Measurements from ENCODE around the gene RBL1. TPM values are rescaled to one million over a fixed set of nuclear protein-coding genes. Genes with fewer than 3 reads are reported as not detected.
"Not testable (repeated sequence)": the region's sequence is repeated elsewhere in the genome, so short reads cannot be mapped to it uniquely, and the experiment has no call there.

Gene RBL1
- total RNA-seq, 1 donor from 2014 or later = 9.0 TPM

DNA sequence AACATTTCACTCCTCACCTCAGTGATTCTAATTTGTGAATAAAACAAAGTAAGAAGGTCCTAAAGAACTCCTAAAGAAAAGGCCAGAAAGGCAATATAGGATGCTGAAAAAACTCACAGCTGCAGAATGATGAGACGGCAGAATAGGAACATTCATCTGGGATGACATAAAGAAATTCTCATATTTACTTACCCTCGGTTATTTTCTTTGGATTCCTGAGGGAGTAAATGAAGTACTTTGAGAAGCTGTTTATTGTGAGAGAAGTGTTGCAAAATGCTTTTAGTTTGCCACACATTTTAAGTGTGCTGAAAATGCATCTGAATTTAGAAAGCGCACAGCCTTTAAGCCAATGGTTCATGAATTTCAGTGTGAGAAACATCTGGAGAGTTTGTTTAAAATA, 35.7 kb upstream of the RBL1 start:
- no peaks in the 10 kb centered on the region for H3K36me3 Mint-ChIP-seq
- no peaks in the 10 kb centered on the region for H3K9me3 Mint-ChIP-seq
- no peak for DNase-seq (ENCODE audit: low spot score in 2 of 2, unreplicated experiment in 2 of 2)
- H3K4me3 Mint-ChIP-seq = no peak overlapping the region
- no peak overlapping the region for H3K27ac Mint-ChIP-seq
- TF ChIP-seq, protein P1, sequence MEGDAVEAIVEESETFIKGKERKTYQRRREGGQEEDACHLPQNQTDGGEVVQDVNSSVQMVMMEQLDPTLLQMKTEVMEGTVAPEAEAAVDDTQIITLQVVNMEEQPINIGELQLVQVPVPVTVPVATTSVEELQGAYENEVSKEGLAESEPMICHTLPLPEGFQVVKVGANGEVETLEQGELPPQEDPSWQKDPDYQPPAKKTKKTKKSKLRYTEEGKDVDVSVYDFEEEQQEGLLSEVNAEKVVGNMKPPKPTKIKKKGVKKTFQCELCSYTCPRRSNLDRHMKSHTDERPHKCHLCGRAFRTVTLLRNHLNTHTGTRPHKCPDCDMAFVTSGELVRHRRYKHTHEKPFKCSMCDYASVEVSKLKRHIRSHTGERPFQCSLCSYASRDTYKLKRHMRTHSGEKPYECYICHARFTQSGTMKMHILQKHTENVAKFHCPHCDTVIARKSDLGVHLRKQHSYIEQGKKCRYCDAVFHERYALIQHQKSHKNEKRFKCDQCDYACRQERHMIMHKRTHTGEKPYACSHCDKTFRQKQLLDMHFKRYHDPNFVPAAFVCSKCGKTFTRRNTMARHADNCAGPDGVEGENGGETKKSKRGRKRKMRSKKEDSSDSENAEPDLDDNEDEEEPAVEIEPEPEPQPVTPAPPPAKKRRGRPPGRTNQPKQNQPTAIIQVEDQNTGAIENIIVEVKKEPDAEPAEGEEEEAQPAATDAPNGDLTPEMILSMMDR (IDR thresholded peaks at IDR 0.05; ENCODE audit: unreplicated experiment) = no peak
- no peaks in the 10 kb centered on the region for H3K4me1 Mint-ChIP-seq
- no peaks in the 10 kb centered on the region for H3K27me3 Mint-ChIP-seq (ENCODE audit: low read depth)

GRCh38 chr20:37128803-37129202, 33.0 kb upstream of the RBL1 start:
- no peak overlapping the region for H3K27ac Mint-ChIP-seq
- no peaks in the 10 kb centered on the region for H3K9me3 Mint-ChIP-seq
- TF ChIP-seq, protein P1 (IDR thresholded peaks at IDR 0.05; ENCODE audit: unreplicated experiment) = no peak
- no peak overlapping the region for H3K4me3 Mint-ChIP-seq
- no peaks in the 10 kb centered on the region for H3K4me1 Mint-ChIP-seq
- H3K36me3 Mint-ChIP-seq = no peaks in the 10 kb centered on the region
- DNase-seq (ENCODE audit: low spot score in 2 of 2, unreplicated experiment in 2 of 2) = no peak
- H3K27me3 Mint-ChIP-seq (ENCODE audit: low read depth) = no peaks in the 10 kb centered on the region

- not testable (repeated sequence) for H3K4me1 Mint-ChIP-seq; H3K4me3 Mint-ChIP-seq; H3K9me3 Mint-ChIP-seq; H3K36me3 Mint-ChIP-seq; H3K27me3 Mint-ChIP-seq (ENCODE audit: low read depth); DNase-seq (ENCODE audit: low spot score in 2 of 2, unreplicated experiment in 2 of 2); H3K27ac Mint-ChIP-seq
These were observed 30.5 kb upstream of the RBL1 start for GRCh38 chr20:37126290-37126689.

DNA sequence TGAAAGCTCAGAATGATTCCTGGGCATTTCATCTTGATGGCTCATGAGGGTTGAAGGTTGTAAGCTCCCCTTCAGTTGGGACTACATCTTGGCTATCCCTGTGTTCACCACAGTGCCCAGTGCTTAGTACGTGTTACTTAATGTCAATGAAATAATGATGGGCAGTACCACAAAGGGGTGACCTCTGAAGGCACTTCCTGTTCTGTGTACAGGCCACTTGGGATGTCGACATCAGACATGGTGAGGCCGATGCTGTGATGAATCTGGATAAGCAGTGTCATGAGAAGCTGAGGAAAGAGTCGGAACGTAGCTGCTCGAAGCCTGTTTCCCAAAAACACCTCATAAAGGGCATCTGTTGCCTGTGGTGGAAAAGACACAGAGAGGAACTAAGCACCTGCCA, 27.6 kb upstream of the RBL1 start:
- H3K27ac Mint-ChIP-seq = no peak overlapping the region
- TF ChIP-seq, protein P1 (IDR thresholded peaks at IDR 0.05; ENCODE audit: unreplicated experiment) = no peak
- DNase-seq (ENCODE audit: low spot score in 2 of 2, unreplicated experiment in 2 of 2) = no peak
- H3K4me1 Mint-ChIP-seq = no peaks in the 10 kb centered on the region
- no peak overlapping the region for H3K4me3 Mint-ChIP-seq
- peaks cover 3% of the 10 kb centered on the region for H3K9me3 Mint-ChIP-seq
- H3K36me3 Mint-ChIP-seq = peaks cover 3% of the 10 kb centered on the region
- H3K27me3 Mint-ChIP-seq (ENCODE audit: low read depth) = no peaks in the 10 kb centered on the region

DNA sequence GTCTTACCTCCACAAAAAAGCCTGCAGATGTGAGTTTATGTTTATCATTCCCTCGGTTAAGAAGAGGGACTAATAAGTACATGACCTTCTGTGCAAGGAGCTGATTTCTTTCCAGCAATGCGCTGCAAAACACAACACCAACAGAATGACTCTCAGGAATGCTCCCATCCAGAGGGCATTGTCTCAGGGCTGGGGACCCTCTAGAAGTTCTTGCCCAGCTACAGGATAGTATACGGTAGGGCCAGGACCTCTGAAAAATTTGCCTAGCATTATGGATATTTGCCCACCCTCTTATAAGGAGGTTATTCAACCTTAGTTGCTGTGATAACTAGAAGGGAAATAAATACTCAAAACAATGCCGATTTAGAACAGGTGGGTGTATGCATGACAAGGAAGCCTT, 24.7 kb upstream of the RBL1 start:
- TF ChIP-seq, protein P1 (IDR thresholded peaks at IDR 0.05; ENCODE audit: unreplicated experiment) = no peak
- H3K27ac Mint-ChIP-seq = no peak overlapping the region
- peaks cover 3% of the 10 kb centered on the region for H3K9me3 Mint-ChIP-seq
- no peaks in the 10 kb centered on the region for H3K4me1 Mint-ChIP-seq
- H3K36me3 Mint-ChIP-seq = peaks cover 3% of the 10 kb centered on the region
- H3K4me3 Mint-ChIP-seq = no peak overlapping the region
- H3K27me3 Mint-ChIP-seq (ENCODE audit: low read depth) = no peaks in the 10 kb centered on the region
- no peak for DNase-seq (ENCODE audit: low spot score in 2 of 2, unreplicated experiment in 2 of 2)

- Mint-ChIP-seq H3K9me3 (peaks cover 3% of the 10 kb centered on the region), H3K27ac (no peak overlapping the region), H3K36me3 (peaks cover 3% of the 10 kb centered on the region), H3K4me3 (no peak overlapping the region), H3K27me3 (ENCODE audit: low read depth) (no peaks in the 10 kb centered on the region), H3K4me1 (no peaks in the 10 kb centered on the region)
- TF ChIP-seq, protein P1 (IDR thresholded peaks at IDR 0.05; ENCODE audit: unreplicated experiment) = no peak
- no peak for DNase-seq (ENCODE audit: low spot score in 2 of 2, unreplicated experiment in 2 of 2)
These were observed 23.7 kb upstream of the RBL1 start for GRCh38 chr20:37119356-37120036.
